Activated naive CD4-positive, alpha-beta T cell treated with anti-CD3 and anti-CD28 coated beads, Interleukin-2, amount 10 ng/mL, durations not matched to agents 7 days and 5 days (primary cell): Measurements from ENCODE around the gene RMND1.

ENCODE experiments used
- CTCF ChIA-PET: fragments of 350-600 bp; sonication (Branson Sonifier 250); formaldehyde crosslinking; loops from one replicate; lab custom pipeline; 2021; ENCODE audit warnings: antibody characterized with exemption; lab: Charles Lee
- DNase-seq: peaks from one replicate; pipeline ENCODE4 v3.0.0-alpha.2; 2020
- H3K27ac Mint-ChIP-seq: one replicate; pipeline ENCODE4 v1.8.0; 2021; ENCODE audit warnings: mild to moderate bottlenecking, moderate library complexity, mixed read lengths
- H3K27me3 Mint-ChIP-seq: one replicate; pipeline ENCODE4 v1.8.0; 2021; ENCODE audit warnings: mild to moderate bottlenecking, mixed read lengths
- H3K36me3 Mint-ChIP-seq: one replicate; pipeline ENCODE4 v1.8.0; 2021; ENCODE audit warnings: mixed read lengths
- H3K4me1 Mint-ChIP-seq: one replicate; pipeline ENCODE4 v1.8.0; 2021; ENCODE audit warnings: mixed read lengths
- H3K4me3 Mint-ChIP-seq: one replicate; pipeline ENCODE4 v1.8.0; 2021; ENCODE audit warnings: mild to moderate bottlenecking, moderate library complexity, mixed read lengths
- H3K9me3 Mint-ChIP-seq: one replicate; pipeline ENCODE4 v1.8.0; 2021; ENCODE audit warnings: mixed read lengths

Gene RMND1

GRCh38 chr6:151425561-151425960 is 26.4 kb downstream of the RMND1 start:
- DNase-seq = no peak
- no peak overlapping the region for H3K27ac Mint-ChIP-seq
- no peaks in the 10 kb centered on the region for H3K4me1 Mint-ChIP-seq
- H3K4me3 Mint-ChIP-seq = no peak overlapping the region
- no peaks in the 10 kb centered on the region for H3K27me3 Mint-ChIP-seq
- CTCF ChIA-PET = interaction anchor here (0.6 to 0.9 kb wide), 2 partner anchors 19 to 45 kb away, joined by 3 to 5 read pairs; no protein-coding TSS in a partner anchor
- no peaks in the 10 kb centered on the region for H3K9me3 Mint-ChIP-seq
- H3K36me3 Mint-ChIP-seq = peaks cover 36% of the 10 kb centered on the region

GRCh38 chr6:151422981-151423380 is 28.9 kb downstream of the RMND1 start:
- peaks cover 37% of the 10 kb centered on the region for H3K36me3 Mint-ChIP-seq
- no peaks in the 10 kb centered on the region for H3K27me3 Mint-ChIP-seq
- no peak overlapping the region for H3K4me3 Mint-ChIP-seq
- no peaks in the 10 kb centered on the region for H3K9me3 Mint-ChIP-seq
- CTCF ChIA-PET = interaction anchor here (1.0 kb wide), 1 partner anchor 10 kb away, joined by 4 read pairs; no protein-coding TSS in a partner anchor
- no peak overlapping the region for H3K27ac Mint-ChIP-seq
- H3K4me1 Mint-ChIP-seq = no peaks in the 10 kb centered on the region
- DNase-seq = no peak

GRCh38 chr6:151417477-151417876 is 34.4 kb downstream of the RMND1 start:
- Mint-ChIP-seq H3K9me3 (peaks cover 8% of the 10 kb centered on the region), H3K27ac (no peak overlapping the region), H3K27me3 (no peaks in the 10 kb centered on the region), H3K4me1 (peaks cover 26% of the 10 kb centered on the region), H3K36me3 (peaks cover 48% of the 10 kb centered on the region), H3K4me3 (no peak overlapping the region)
- CTCF ChIA-PET = interaction anchor here (1.1 kb wide), 1 partner anchor 11 kb away, joined by 3 read pairs; no protein-coding TSS in a partner anchor
- no peak for DNase-seq

GRCh38 chr6:151414641-151415260 is 37.2 kb downstream of the RMND1 start:
- no peak overlapping the region for H3K27ac Mint-ChIP-seq

GRCh38 chr6:151413372-151414145 is 38.4 kb downstream of the RMND1 start:
- no peak overlapping the region for H3K4me3 Mint-ChIP-seq
- peak; percentile 83 for DNase-seq
- peak overlapping the region; percentile 76 for H3K27ac Mint-ChIP-seq
- CTCF ChIA-PET = interaction anchor here (0.9 to 1.2 kb wide), 3 partner anchors 10 to 38 kb away, joined by 3 to 4 read pairs (median 4); partner anchors contain the start of gene RMND1
- no peaks in the 10 kb centered on the region for H3K27me3 Mint-ChIP-seq
- peaks cover 28% of the 10 kb centered on the region for H3K4me1 Mint-ChIP-seq
- peaks cover 9% of the 10 kb centered on the region for H3K9me3 Mint-ChIP-seq
- H3K36me3 Mint-ChIP-seq = peaks cover 57% of the 10 kb centered on the region

More at GRCh38 chr6:151414641-151415260, 37.2 kb downstream of the RMND1 start:
- peaks cover 28% of the 10 kb centered on the region for H3K4me1 Mint-ChIP-seq
- DNase-seq = no peak
- H3K36me3 Mint-ChIP-seq = peaks cover 50% of the 10 kb centered on the region
- peaks cover 9% of the 10 kb centered on the region for H3K9me3 Mint-ChIP-seq
- H3K27me3 Mint-ChIP-seq = no peaks in the 10 kb centered on the region
- H3K4me3 Mint-ChIP-seq = no peak overlapping the region
- CTCF ChIA-PET = interaction anchor here (1.2 kb wide), 1 partner anchor 37 kb away, joined by 4 read pairs; the partner anchor contains the start of gene RMND1

GRCh38 chr6:151412909-151413308 is 39.0 kb downstream of the RMND1 start:
- peaks cover 57% of the 10 kb centered on the region for H3K36me3 Mint-ChIP-seq
- no peaks in the 10 kb centered on the region for H3K27me3 Mint-ChIP-seq
- DNase-seq = no peak
- H3K4me3 Mint-ChIP-seq = no peak overlapping the region
- CTCF ChIA-PET = interaction anchor here (0.9 to 1.2 kb wide), 2 partner anchors 11 to 29 kb away, joined by 3 to 4 read pairs; no protein-coding TSS in a partner anchor
- H3K4me1 Mint-ChIP-seq = peaks cover 28% of the 10 kb centered on the region
- H3K9me3 Mint-ChIP-seq = peaks cover 9% of the 10 kb centered on the region
- H3K27ac Mint-ChIP-seq = no peak overlapping the region

- no peak for DNase-seq
- Mint-ChIP-seq H3K4me3 (no peak overlapping the region), H3K27ac (no peak overlapping the region), H3K27me3 (no peaks in the 10 kb centered on the region), H3K4me1 (peaks cover 28% of the 10 kb centered on the region), H3K36me3 (peaks cover 59% of the 10 kb centered on the region), H3K9me3 (peaks cover 9% of the 10 kb centered on the region)
- CTCF ChIA-PET = no interaction called here
These were observed 42.2 kb downstream of the RMND1 start for GRCh38 chr6:151409679-151410078.

GRCh38 chr6:151409260-151409659 is 42.7 kb downstream of the RMND1 start:
- Mint-ChIP-seq H3K27me3 (no peaks in the 10 kb centered on the region), H3K9me3 (peaks cover 9% of the 10 kb centered on the region), H3K4me3 (no peak overlapping the region), H3K36me3 (peaks cover 55% of the 10 kb centered on the region), H3K27ac (no peak overlapping the region), H3K4me1 (peaks cover 23% of the 10 kb centered on the region)
- CTCF ChIA-PET = no interaction called here
- no peak for DNase-seq

- peaks cover 53% of the 10 kb centered on the region for H3K36me3 Mint-ChIP-seq
- peaks cover 9% of the 10 kb centered on the region for H3K9me3 Mint-ChIP-seq
- peak overlapping the region; percentile 4 for H3K27ac Mint-ChIP-seq
- CTCF ChIA-PET = no interaction called here
- H3K4me3 Mint-ChIP-seq = no peak overlapping the region
- H3K27me3 Mint-ChIP-seq = no peaks in the 10 kb centered on the region
- peaks cover 19% of the 10 kb centered on the region for H3K4me1 Mint-ChIP-seq
- no peak for DNase-seq
These were observed 43.1 kb downstream of the RMND1 start for GRCh38 chr6:151408858-151409257.

- peaks cover 32% of the 10 kb centered on the region for H3K4me1 Mint-ChIP-seq
- no peaks in the 10 kb centered on the region for H3K9me3 Mint-ChIP-seq
- H3K27me3 Mint-ChIP-seq = no peaks in the 10 kb centered on the region
- no peak for DNase-seq
- no peak overlapping the region for H3K4me3 Mint-ChIP-seq
- CTCF ChIA-PET = no interaction called here
- no peak overlapping the region for H3K27ac Mint-ChIP-seq
- peaks cover 43% of the 10 kb centered on the region for H3K36me3 Mint-ChIP-seq
These were observed 48.0 kb downstream of the RMND1 start for GRCh38 chr6:151403919-151404308.

- Mint-ChIP-seq H3K36me3 (peaks cover 46% of the 10 kb centered on the region), H3K27me3 (no peaks in the 10 kb centered on the region), H3K4me1 (peaks cover 47% of the 10 kb centered on the region), H3K4me3 (no peak overlapping the region), H3K9me3 (no peaks in the 10 kb centered on the region), H3K27ac (peak overlapping the region; percentile 24)
- CTCF ChIA-PET = no interaction called here
- DNase-seq = no peak
These were observed 49.7 kb downstream of the RMND1 start for GRCh38 chr6:151402228-151402627.

- Mint-ChIP-seq H3K4me3 (no peak overlapping the region), H3K27ac (no peak overlapping the region), H3K9me3 (no peaks in the 10 kb centered on the region), H3K36me3 (peaks cover 42% of the 10 kb centered on the region), H3K27me3 (no peaks in the 10 kb centered on the region), H3K4me1 (peaks cover 55% of the 10 kb centered on the region)
- CTCF ChIA-PET = no interaction called here
- DNase-seq = no peak
These were observed 51.5 kb downstream of the RMND1 start for GRCh38 chr6:151400473-151400872.

GRCh38 chr6:151399679-151400078 is 52.2 kb downstream of the RMND1 start:
- no peaks in the 10 kb centered on the region for H3K9me3 Mint-ChIP-seq
- H3K4me1 Mint-ChIP-seq = peaks cover 63% of the 10 kb centered on the region
- no peak for DNase-seq
- no peak overlapping the region for H3K4me3 Mint-ChIP-seq
- H3K27ac Mint-ChIP-seq = no peak overlapping the region
- H3K36me3 Mint-ChIP-seq = peaks cover 47% of the 10 kb centered on the region
- CTCF ChIA-PET = interaction anchor here (1.1 kb wide), 1 partner anchor 11 kb away, joined by 3 read pairs; no protein-coding TSS in a partner anchor
- H3K27me3 Mint-ChIP-seq = no peaks in the 10 kb centered on the region

GRCh38 chr6:151393410-151393809 is 58.5 kb downstream of the RMND1 start:
- peaks cover 41% of the 10 kb centered on the region for H3K36me3 Mint-ChIP-seq
- peak overlapping the region; percentile 99 for H3K4me3 Mint-ChIP-seq
- no peak for DNase-seq
- H3K27ac Mint-ChIP-seq = peak overlapping the region; percentile 100
- peaks cover 64% of the 10 kb centered on the region for H3K4me1 Mint-ChIP-seq
- H3K9me3 Mint-ChIP-seq = no peaks in the 10 kb centered on the region
- no peaks in the 10 kb centered on the region for H3K27me3 Mint-ChIP-seq
- CTCF ChIA-PET = interaction anchor here (1.1 to 1.2 kb wide), 2 partner anchors 13 to 36 kb away, joined by 3 read pairs; no protein-coding TSS in a partner anchor
